ENCODE results near the gene RNF207.

Gene RNF207

GRCh38 chr1:6247651-6248050 lies 41.7 kb downstream of the RNF207 start:
- H4K20me1 ChIP-seq (ENCODE audit: insufficient read depth), result no peaks in the 10 kb centered on the region
- no peaks in the 10 kb centered on the region for H3K79me2 ChIP-seq (ENCODE audit: insufficient read depth, low read depth)
- H3K27ac ChIP-seq, result no peak overlapping the region
- no peak overlapping the region for H3K9ac ChIP-seq
- H2AFZ ChIP-seq (ENCODE audit: low read depth), result no peak overlapping the region
- TF ChIP-seq, protein P1, sequence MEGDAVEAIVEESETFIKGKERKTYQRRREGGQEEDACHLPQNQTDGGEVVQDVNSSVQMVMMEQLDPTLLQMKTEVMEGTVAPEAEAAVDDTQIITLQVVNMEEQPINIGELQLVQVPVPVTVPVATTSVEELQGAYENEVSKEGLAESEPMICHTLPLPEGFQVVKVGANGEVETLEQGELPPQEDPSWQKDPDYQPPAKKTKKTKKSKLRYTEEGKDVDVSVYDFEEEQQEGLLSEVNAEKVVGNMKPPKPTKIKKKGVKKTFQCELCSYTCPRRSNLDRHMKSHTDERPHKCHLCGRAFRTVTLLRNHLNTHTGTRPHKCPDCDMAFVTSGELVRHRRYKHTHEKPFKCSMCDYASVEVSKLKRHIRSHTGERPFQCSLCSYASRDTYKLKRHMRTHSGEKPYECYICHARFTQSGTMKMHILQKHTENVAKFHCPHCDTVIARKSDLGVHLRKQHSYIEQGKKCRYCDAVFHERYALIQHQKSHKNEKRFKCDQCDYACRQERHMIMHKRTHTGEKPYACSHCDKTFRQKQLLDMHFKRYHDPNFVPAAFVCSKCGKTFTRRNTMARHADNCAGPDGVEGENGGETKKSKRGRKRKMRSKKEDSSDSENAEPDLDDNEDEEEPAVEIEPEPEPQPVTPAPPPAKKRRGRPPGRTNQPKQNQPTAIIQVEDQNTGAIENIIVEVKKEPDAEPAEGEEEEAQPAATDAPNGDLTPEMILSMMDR (conservative IDR thresholded peaks at IDR 0.05; ENCODE audit: low read depth, low read length), result no peak
- H3K36me3 ChIP-seq (ENCODE audit: insufficient read depth), result no peaks in the 10 kb centered on the region
- peaks cover 11% of the 10 kb centered on the region for H3K4me1 ChIP-seq (ENCODE audit: low read depth, poor library complexity, severe bottlenecking)
- no peak overlapping the region for H3K4me3 ChIP-seq (IDR thresholded peaks at IDR 0.05; ENCODE audit: insufficient read depth, low read depth, low read length)
- H3K4me2 ChIP-seq, result no peak overlapping the region
- H3K27me3 ChIP-seq (ENCODE audit: insufficient read depth, low read depth), result peaks cover 39% of the 10 kb centered on the region

DNA sequence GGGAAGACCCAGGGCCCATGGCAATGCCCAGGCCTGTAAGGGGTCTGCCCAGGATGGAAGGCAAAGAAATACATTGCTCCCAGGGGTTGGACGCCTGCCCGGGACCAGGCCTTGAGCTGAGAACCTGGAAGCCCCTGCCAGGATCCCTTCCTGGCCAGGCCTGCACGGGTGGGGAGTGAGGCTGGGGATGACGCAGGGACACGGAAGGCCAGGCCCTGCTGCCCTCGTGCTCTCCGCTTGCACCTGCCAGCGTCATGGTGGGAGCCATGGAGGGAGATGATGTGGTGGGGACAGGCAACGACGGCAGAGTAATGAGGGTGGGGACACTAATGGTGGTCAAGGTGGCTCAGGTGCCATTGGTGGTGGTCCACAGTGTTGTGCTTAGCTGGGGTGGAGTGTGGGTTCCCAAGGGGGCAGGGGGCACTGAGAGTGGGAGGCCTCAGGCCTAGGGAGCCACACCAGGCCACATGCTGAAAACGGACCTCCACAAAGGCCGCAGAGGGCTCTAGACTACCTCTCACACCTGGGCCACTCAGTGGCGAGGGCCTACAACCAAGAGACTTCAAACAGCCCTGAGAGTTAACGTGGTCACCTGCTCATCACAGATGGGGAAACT lies 42.4 kb downstream of the RNF207 start:
- TF ChIP-seq, protein P1 (conservative IDR thresholded peaks at IDR 0.05; ENCODE audit: low read depth, low read length), result no peak
- Histone ChIP-seq H3K4me2 (no peak overlapping the region), H3K27ac (no peak overlapping the region), H3K4me3 (IDR thresholded peaks at IDR 0.05; ENCODE audit: insufficient read depth, low read depth, low read length) (no peak overlapping the region), H4K20me1 (ENCODE audit: insufficient read depth) (no peaks in the 10 kb centered on the region), H3K36me3 (ENCODE audit: insufficient read depth) (no peaks in the 10 kb centered on the region), H3K27me3 (ENCODE audit: insufficient read depth, low read depth) (peaks cover 33% of the 10 kb centered on the region), H2AFZ (ENCODE audit: low read depth) (no peak overlapping the region), H3K4me1 (ENCODE audit: low read depth, poor library complexity, severe bottlenecking) (peaks cover 11% of the 10 kb centered on the region), H3K79me2 (ENCODE audit: insufficient read depth, low read depth) (no peaks in the 10 kb centered on the region), H3K9ac (no peak overlapping the region)

DNA sequence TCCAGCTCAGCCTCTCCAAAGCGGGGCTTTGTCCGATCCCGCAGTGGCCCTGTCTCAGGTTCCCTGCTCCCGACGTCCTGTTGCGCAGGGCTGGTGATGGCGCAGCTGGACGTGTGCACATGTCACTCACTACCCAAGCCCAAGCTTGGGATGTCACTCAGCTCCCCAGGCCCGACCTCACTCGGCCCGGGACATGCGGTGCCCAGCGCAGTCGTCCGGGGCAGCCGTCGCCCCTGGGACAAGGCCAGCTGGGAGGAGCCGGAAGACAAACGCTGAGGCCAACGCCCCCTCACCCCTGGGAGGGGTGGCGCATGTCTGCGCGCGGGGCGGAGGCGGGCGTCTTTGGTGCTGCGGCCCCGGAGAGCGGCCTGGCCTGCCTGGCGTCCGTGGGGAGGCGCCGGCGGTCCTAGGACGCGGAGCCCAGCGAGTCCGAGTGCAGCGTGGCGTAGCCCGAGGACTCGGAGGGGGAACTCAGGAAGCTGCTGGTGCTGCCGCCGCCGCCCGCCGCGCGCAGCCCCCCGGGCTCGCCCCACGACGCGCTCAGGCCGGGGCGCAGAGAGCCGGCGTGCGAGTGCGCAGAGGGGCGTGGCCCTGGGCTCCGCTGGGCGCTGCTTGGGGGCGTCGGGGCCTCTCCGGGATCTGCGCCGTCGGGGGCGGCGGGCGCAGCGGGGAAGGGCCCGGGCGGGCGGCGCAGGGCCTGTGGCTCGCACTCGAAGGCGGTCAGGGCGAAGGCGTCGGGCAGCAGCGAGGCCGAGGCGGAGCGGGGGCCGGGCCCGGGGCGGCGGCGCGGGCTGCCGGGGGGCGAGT lies 43.2 kb downstream of the RNF207 start:
- TF ChIP-seq, protein P1 (conservative IDR thresholded peaks at IDR 0.05; ENCODE audit: low read depth, low read length), result no peak
- H3K4me1 ChIP-seq (ENCODE audit: low read depth, poor library complexity, severe bottlenecking), result peaks cover 11% of the 10 kb centered on the region
- H3K27me3 ChIP-seq (ENCODE audit: insufficient read depth, low read depth), result peaks cover 25% of the 10 kb centered on the region
- no peak overlapping the region for H3K9ac ChIP-seq
- H3K36me3 ChIP-seq (ENCODE audit: insufficient read depth), result no peaks in the 10 kb centered on the region
- no peak overlapping the region for H3K27ac ChIP-seq
- no peak overlapping the region for H2AFZ ChIP-seq (ENCODE audit: low read depth)
- H3K4me2 ChIP-seq, result no peak overlapping the region
- H3K4me3 ChIP-seq (IDR thresholded peaks at IDR 0.05; ENCODE audit: insufficient read depth, low read depth, low read length), result no peak overlapping the region
- no peaks in the 10 kb centered on the region for H3K79me2 ChIP-seq (ENCODE audit: insufficient read depth, low read depth)
- H4K20me1 ChIP-seq (ENCODE audit: insufficient read depth), result no peaks in the 10 kb centered on the region

GRCh38 chr1:6249739-6250689 lies 44.1 kb downstream of the RNF207 start:
- no peak overlapping the region for H3K4me2 ChIP-seq
- no peak overlapping the region for H3K4me3 ChIP-seq (IDR thresholded peaks at IDR 0.05; ENCODE audit: insufficient read depth, low read depth, low read length)
- H3K4me1 ChIP-seq (ENCODE audit: low read depth, poor library complexity, severe bottlenecking), result peaks cover 11% of the 10 kb centered on the region

More at GRCh38 chr1:6249739-6250689, 44.1 kb downstream of the RNF207 start:
- Histone ChIP-seq H3K27ac (no peak overlapping the region), H3K79me2 (ENCODE audit: insufficient read depth, low read depth) (no peaks in the 10 kb centered on the region), H3K27me3 (ENCODE audit: insufficient read depth, low read depth) (peaks cover 19% of the 10 kb centered on the region), H4K20me1 (ENCODE audit: insufficient read depth) (no peaks in the 10 kb centered on the region), H3K36me3 (ENCODE audit: insufficient read depth) (no peaks in the 10 kb centered on the region), H2AFZ (ENCODE audit: low read depth) (no peak overlapping the region), H3K9ac (no peak overlapping the region)
- TF ChIP-seq, protein P1 (conservative IDR thresholded peaks at IDR 0.05; ENCODE audit: low read depth, low read length), result no peak
